OCI-LY7 (cell line): ENCODE results near the gene PTRHD1. TPM values are rescaled to one million over a fixed set of nuclear protein-coding genes. Genes with fewer than 3 reads are reported as not detected.

Experiments
- BruUV-seq: library from RNA; stranded (reverse); fragments of 400-500 nt; replicated peaks from 2 replicates; lab custom pipeline; 2021; lab: Mats Ljungman, UMichigan
- CTCF ChIA-PET: fragments of 300-600 bp; sonication (Branson Sonifier 250); formaldehyde crosslinking; loops from one replicate; lab custom pipeline; 2022; ENCODE audit warnings: antibody characterized with exemption; ENCODE audit not compliant: unreplicated experiment; lab: Charles Lee
- POLR2A ChIA-PET: fragments of 300-600 bp; sonication (Branson Sonifier 250); formaldehyde crosslinking; loops from one replicate; lab custom pipeline; 2022; ENCODE audit warnings: antibody characterized with exemption; lab: Charles Lee
- DNase-seq: peaks from one replicate; pipeline ENCODE4 v3.0.0-alpha.2; 2015; ENCODE audit warnings: low spot score
- H2AFZ ChIP-seq: fragments of 200-600 bp; sonication (generic), shearing (Covaris generic); 2 replicates; pipeline ENCODE4 v1.6.1; 2014; ENCODE audit warnings: mild to moderate bottlenecking, antibody characterized with exemption, low read length, moderate library complexity
- H3K27ac ChIP-seq: fragments of 200-600 bp; sonication (generic); 2 replicates; pipeline ENCODE4 v1.5.1; 2014; ENCODE audit warnings: mixed run types, low read depth, mild to moderate bottlenecking, moderate library complexity, low read length, inconsistent platforms; ENCODE audit not compliant: poor library complexity, severe bottlenecking
- H3K36me3 ChIP-seq: fragments of 200-600 bp; sonication (generic); 2 replicates; pipeline ENCODE4 v1.6.1; 2014; ENCODE audit warnings: mild to moderate bottlenecking, antibody characterized with exemption, low read length, moderate library complexity, mixed read lengths; ENCODE audit not compliant: insufficient read depth
- H3K4me1 ChIP-seq: fragments of 200-600 bp; sonication (generic); 2 replicates; pipeline ENCODE4 v1.5.1; 2014; ENCODE audit warnings: mild to moderate bottlenecking, low read length; ENCODE audit not compliant: insufficient read depth, poor library complexity, severe bottlenecking
- H3K4me2 ChIP-seq: fragments of 200-600 bp; sonication (generic); 2 replicates; pipeline ENCODE4 v1.6.1; 2014; ENCODE audit warnings: mild to moderate bottlenecking, low read length
- H3K4me3 ChIP-seq: fragments of 200-600 bp; sonication (generic); 2 replicates; pipeline ENCODE4 v1.5.1; 2014; ENCODE audit warnings: mild to moderate bottlenecking, low read depth, low read length; ENCODE audit not compliant: poor library complexity, severe bottlenecking
- H3K79me2 ChIP-seq: fragments of 200-600 bp; sonication (generic); 2 replicates; pipeline ENCODE4 v1.6.1; 2016; ENCODE audit warnings: low read depth, mild to moderate bottlenecking, low read length, moderate library complexity, mixed read lengths; ENCODE audit not compliant: insufficient read depth
- H3K9me2 ChIP-seq: fragments of 200-600 bp; sonication (generic); 2 replicates; pipeline ENCODE4 v1.6.1; 2016; ENCODE audit warnings: mild to moderate bottlenecking, low read length, mixed read lengths; ENCODE audit not compliant: insufficient read depth
- H3K9me3 ChIP-seq: fragments of 200-600 bp; sonication (generic); 2 replicates; pipeline ENCODE4 v1.6.1; 2014; ENCODE audit warnings: mild to moderate bottlenecking, mixed run types, low read length, mixed read lengths
- H4K20me1 ChIP-seq: fragments of 200-600 bp; sonication (generic); 2 replicates; pipeline ENCODE4 v1.6.1; 2014; ENCODE audit warnings: mild to moderate bottlenecking, antibody characterized with exemption, low read length, moderate library complexity, mixed read lengths; ENCODE audit not compliant: insufficient read depth
- CTCF ChIP-seq: fragments of 200-600 bp; sonication (generic); conservative IDR thresholded peaks from 2 replicates; pipeline ENCODE4 v1.5.1; 2014; ENCODE audit warnings: mild to moderate bottlenecking, antibody characterized with exemption, low read length, moderate library complexity, mixed read lengths
- EZH2phosphoT487 ChIP-seq: fragments of 200-600 bp; sonication (generic); IDR thresholded peaks from 2 replicates; pipeline ENCODE4 v1.6.1; 2018; ENCODE audit warnings: low read depth, borderline replicate concordance, mild to moderate bottlenecking, mixed run types, antibody characterized with exemption, low read length, moderate library complexity, mixed read lengths
- intact Hi-C: fragments of 100-400 bp; cut with micrococcal nuclease; formaldehyde crosslinking; loops from one replicate; pipeline ENCODE4 v1.10.0; 2022; ENCODE audit not compliant: unreplicated experiment
- total RNA-seq, 2 experiments: library from RNA; depleted of rRNA in 1 of 2; stranded (reverse); fragments of >200 nt in 1 of 2; shearing (Covaris generic) in 1 of 2; gene quantifications; 2 replicates each; pipeline ENCODE4 v1.2.3, GENCODE V29; 2014 to 2022

The PTRHD1 gene
- total RNA-seq, 2 experiments from 2014 or later, result 43.9 to 55.0 TPM

GRCh38 chr2:24832521-24832920 lies 39.3 kb upstream of the PTRHD1 start:
- DNase-seq, result no peak
- TF ChIP-seq EZH2phosphoT487, result no peak
- TF ChIP-seq CTCF, result no peak
- Histone ChIP-seq H3K36me3 (peaks cover 36% of the 10 kb centered on the region), H3K27ac (no peak overlapping the region), H4K20me1 (no peaks in the 10 kb centered on the region), H3K4me1 (peaks cover under 1% of the 10 kb centered on the region), H2AFZ (no peak overlapping the region), H3K9me3 (no peaks in the 10 kb centered on the region), H3K4me2 (no peak overlapping the region), H3K4me3 (no peak overlapping the region), H3K9me2 (no peaks in the 10 kb centered on the region), H3K79me2 (no peaks in the 10 kb centered on the region)
- ChIA-PET POLR2A (no interaction called here), CTCF (no interaction called here)
- no TSS peak for BruUV-seq
- intact Hi-C loops, result no loop called here

DNA sequence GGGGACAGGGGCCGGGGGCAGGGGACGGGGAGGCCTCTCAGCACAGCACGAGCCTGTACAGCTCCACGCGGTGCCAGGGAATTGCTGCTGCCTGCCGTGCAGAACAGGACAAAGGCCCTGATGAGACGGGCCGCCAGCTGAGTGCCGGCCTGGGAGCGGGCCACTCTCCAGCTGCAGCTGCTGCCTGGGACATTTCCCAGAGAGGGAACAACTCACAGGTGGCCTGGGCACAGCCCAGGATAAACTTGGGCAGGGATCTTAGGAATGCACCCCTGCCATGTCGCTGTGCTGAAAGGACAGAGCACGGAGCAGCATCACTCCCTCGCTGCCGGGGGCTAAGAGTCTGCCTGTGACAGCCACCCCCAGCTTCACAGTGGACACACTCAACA lies 38.9 kb upstream of the PTRHD1 start:
- POLR2A ChIA-PET, result no interaction called here
- Histone ChIP-seq H2AFZ (no peak overlapping the region), H3K27ac (no peak overlapping the region), H3K9me3 (no peaks in the 10 kb centered on the region), H3K9me2 (no peaks in the 10 kb centered on the region), H3K4me2 (no peak overlapping the region), H3K4me1 (peaks cover 5% of the 10 kb centered on the region), H3K4me3 (no peak overlapping the region), H4K20me1 (no peaks in the 10 kb centered on the region), H3K79me2 (no peaks in the 10 kb centered on the region), H3K36me3 (peaks cover 36% of the 10 kb centered on the region)
- BruUV-seq, result no TSS peak
- CTCF ChIA-PET, result no interaction called here
- no peak for DNase-seq
- TF ChIP-seq CTCF, result no peak
- no peak for TF ChIP-seq EZH2phosphoT487
- intact Hi-C loops, result no loop called here

- CTCF ChIA-PET, result no interaction called here
- Histone ChIP-seq H3K4me3 (no peak overlapping the region), H3K4me2 (no peak overlapping the region), H3K9me3 (no peaks in the 10 kb centered on the region), H2AFZ (no peak overlapping the region), H3K4me1 (peaks cover 11% of the 10 kb centered on the region), H3K79me2 (no peaks in the 10 kb centered on the region), H3K27ac (no peak overlapping the region), H4K20me1 (no peaks in the 10 kb centered on the region), H3K36me3 (peaks cover 38% of the 10 kb centered on the region), H3K9me2 (no peaks in the 10 kb centered on the region)
- BruUV-seq, result no TSS peak
- POLR2A ChIA-PET, result no interaction called here
- intact Hi-C loops, result no loop called here
- TF ChIP-seq CTCF (no peak), EZH2phosphoT487 (no peak)
- no peak for DNase-seq
Observed at GRCh38 chr2:24831221-24832072, 38.3 kb upstream of the PTRHD1 start.
